Heart right ventricle (tissue), 16 donors: ENCODE measurements around the gene CBFA2T2. TPM values are rescaled to one million over a fixed set of nuclear protein-coding genes. Genes with fewer than 3 reads are reported as not detected.
A peak's percentile ranks its signal among the peaks of the same experiment; 100 is the strongest.

Experiments used
- ATAC-seq, 8 donors: fragments of 200-7000 bp; cut with Tn5 transposase; one replicate each; pipeline ENCODE4 v1.9.1; 2020; ENCODE audit warnings: mild to moderate bottlenecking in 8 of 8, moderate library complexity in 8 of 8, moderate number of reproducible peaks in 1 of 8
- DNase-seq, 2 donors: peaks; one replicate each; pipeline ENCODE4 v3.0.0-alpha.2; 2020
- H3K27ac ChIP-seq, 10 donors: fragments of 200-600 bp; sonication (generic) in 2 of 10; one replicate each; pipeline versions ENCODE4 v1.5.0 to v1.8.0; 2020 to 2022; ENCODE audit warnings: mild to moderate bottlenecking in 3 of 10
- H3K27me3 ChIP-seq, 7 donors: fragments of 200-600 bp; one replicate each; pipeline ENCODE4 v1.8.0; 2021 to 2022; ENCODE audit warnings: mild to moderate bottlenecking in 2 of 7
- H3K36me3 ChIP-seq, 9 donors: fragments of 200-600 bp; sonication (generic) in 1 of 9; one replicate each; pipeline versions ENCODE4 v1.5.0 to v1.8.0; 2020 to 2022; ENCODE audit warnings: mild to moderate bottlenecking in 2 of 9
- H3K4me1 ChIP-seq, 9 donors: fragments of 200-600 bp; sonication (generic) in 1 of 9; one replicate each; pipeline versions ENCODE4 v1.5.0 to v1.8.0; 2020 to 2022; ENCODE audit warnings: mild to moderate bottlenecking in 4 of 9
- H3K4me3 ChIP-seq, 10 donors: fragments of 200-600 bp; sonication (generic) in 2 of 10; one replicate each; pipeline versions ENCODE4 v1.5.0 to v1.8.0; 2020 to 2022; ENCODE audit warnings: mild to moderate bottlenecking in 7 of 10, moderate library complexity in 2 of 10
- H3K9me3 ChIP-seq, 11 donors: fragments of 200-600 bp in 10 of 11; sonication (generic) in 2 of 11; one replicate each; pipeline versions ENCODE4 v1.5.0 to v1.8.0; 2013 to 2022; ENCODE audit warnings: mild to moderate bottlenecking in 2 of 11, control low read depth in 1 of 11, moderate library complexity in 1 of 11
- CTCF ChIP-seq, 9 donors: fragments of 200-600 bp; sonication (generic) in 2 of 9; IDR thresholded peaks; one replicate each; pipeline versions ENCODE4 v1.5.0 to v1.8.0; 2021 to 2022; ENCODE audit warnings: antibody characterized with exemption in 9 of 9, mild to moderate bottlenecking in 5 of 9, moderate library complexity in 1 of 9
- WGBS, 2 donors: extraction: QIAGEN DNeasy Blood & Tissue Kit; methylation state at CpG; one replicate each; pipeline ENCODE4 v1.1.7; 2013; ENCODE audit warnings: inconsistent platforms in 1 of 2; 5-methylcytosine and 5-hydroxymethylcytosine counted together
- intact Hi-C, 10 donors: fragments of 100-400 bp; cut with DNase I; formaldehyde crosslinking; loops; one replicate each; pipeline versions ENCODE4 v1.11.1 to v1.14.2; 2022
- polyA plus RNA-seq, 2 donors: library from polyadenylated mRNA; stranded (reverse); fragments of 200-250 nt; gene quantifications; one replicate each; pipeline ENCODE4 v1.2.3, GENCODE V29; 2013
- total RNA-seq, 10 donors: library from RNA; stranded (reverse); fragmentation: NEBNext Ultra II Directional in 3 of 10; extraction: Animal tissue kit (Norgen Biotek cat#: 25700) in 3 of 10; gene quantifications; one replicate each; pipeline versions ENCODE4 v1.2.1 to v1.2.4, GENCODE V29; 2021 to 2023
- donor health status: Arrhythmogenic right ventricular cardiomyopathy.
- donor health status: ischemic (EF 13 %, LVEDD 7.1; RV severe dilation, severe dysfunction).
- donor health status: healthy with polysubstance abuse.
- donor health status: DM: no; HTN: yes; CAD: no.
- donor health status: DM: no; HTN: no; CAD: no.
- donor health status: ischemic (EF 25% LVEDD 6.9; RV normal size, moderate dysfunction).
- donor health status: ischemic (EF 25% LVEDD 5.7; RV mildly dilated, moderate dysfunction).
- donor health status: healthy.
- donor health status: DM: yes; HTN: yes; CAD: no.
- donor health status: Ischemic cardiomyopathy.
- donor health status: ischemic (EF 35%, LVEDD 5.7; RV mildly dilated, moderate dysfunction).
- donor health status: nonischemic (EF 11% LVEDD 7.7; RV severe dilation, severe dysfunction).
- donor health status: DM: yes; HTN: yes; CAD: no.
- donor health status: PGD.
- donor health status: ischemic (EF 29% LVEDD 5.4; RV normal size, mild dysfunction).
- donor health status: nonischemic (EF 23%, LVEDD 6.1; RV moderate dilation, normal function).

The CBFA2T2 gene
- total and polyA plus RNA-seq, 12 donors, result 3.5 to 13.3 (median 11.3) TPM

DNA sequence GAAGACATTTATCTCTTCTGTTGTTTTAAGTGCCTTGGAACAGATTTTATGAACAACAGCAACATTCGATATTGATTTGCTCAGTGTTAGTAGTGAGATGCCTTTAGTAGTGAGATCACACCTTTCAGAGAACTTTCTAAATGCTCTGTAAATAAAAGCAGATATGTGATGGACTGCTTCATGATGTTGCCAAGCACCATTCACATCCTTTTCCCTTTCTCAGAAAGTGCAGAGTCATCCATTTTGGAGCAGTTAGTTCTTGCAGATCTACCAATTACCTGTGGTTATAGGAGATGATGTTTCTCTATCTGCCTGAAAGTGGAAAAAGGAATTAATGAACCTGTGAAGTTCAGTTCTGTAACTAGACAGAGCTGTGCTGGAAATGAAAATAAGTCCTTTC, 27.0 kb downstream of the CBFA2T2 start:
- TF ChIP-seq CTCF (IDR thresholded peaks at IDR 0.05), result no peak
- no peak overlapping the region for H3K4me3 ChIP-seq
- intact Hi-C loops, result no loop called here
- peaks cover 0 to 27% (median 10%) of the 10 kb centered on the region in 9 donors for H3K4me1 ChIP-seq
- WGBS, 2 donors, result 50 to 64% methylated on average over 1 of the region's 1 CpG
- ATAC-seq (no peak), DNase-seq (no peak)
- H3K27me3 ChIP-seq, result no peaks in the 10 kb centered on the region
- H3K36me3 ChIP-seq, result no peaks in the 10 kb centered on the region
- H3K27ac ChIP-seq, result no peak overlapping the region
- H3K9me3 ChIP-seq, result no peaks in the 10 kb centered on the region

- WGBS, 2 donors, result 82 to 84% methylated on average over 5 of the region's 5 CpGs
- TF ChIP-seq CTCF (IDR thresholded peaks at IDR 0.05), result no peak
- H3K4me1 ChIP-seq, result peaks cover 0 to 31% (median 10%) of the 10 kb centered on the region in 9 donors
- ATAC-seq, result no peak
- peak overlapping the region in 1 of 10 donors; percentile 7 for H3K27ac ChIP-seq
- no peaks in the 10 kb centered on the region for H3K36me3 ChIP-seq
- DNase-seq, result no peak
- intact Hi-C loops, result no loop called here
- no peak overlapping the region for H3K4me3 ChIP-seq
- no peaks in the 10 kb centered on the region for H3K9me3 ChIP-seq
- no peaks in the 10 kb centered on the region for H3K27me3 ChIP-seq
Observed at GRCh38 chr20:33518071-33518470, 28.2 kb downstream of the CBFA2T2 start.

DNA sequence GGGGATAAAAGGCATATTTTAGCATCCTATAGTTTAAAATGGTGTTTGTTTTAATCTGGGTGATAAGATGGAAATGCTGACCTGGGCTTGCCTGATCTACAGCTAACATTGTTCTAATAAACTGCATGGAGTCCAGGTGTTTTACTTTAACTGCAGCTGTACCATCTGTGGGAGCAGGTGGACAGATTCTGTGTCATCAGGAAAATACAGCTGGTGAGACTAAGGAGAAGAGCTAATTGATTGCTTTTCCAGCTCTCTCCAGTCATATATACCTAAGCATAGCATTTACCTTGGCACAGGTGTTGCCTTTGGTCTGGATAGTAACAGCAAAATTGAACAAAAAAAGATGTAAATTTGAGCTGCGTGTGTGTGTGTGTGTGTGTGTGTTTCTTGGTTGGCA, 31.6 kb downstream of the CBFA2T2 start:
- Histone ChIP-seq H3K9me3 (no peaks in the 10 kb centered on the region), H3K4me1 (peaks cover 0 to 31% (median 10%) of the 10 kb centered on the region in 9 donors), H3K27ac (no peak overlapping the region), H3K36me3 (peaks cover 0 to 18% (median 0%) of the 10 kb centered on the region in 9 donors), H3K27me3 (no peaks in the 10 kb centered on the region), H3K4me3 (no peak overlapping the region)
- no peak for TF ChIP-seq CTCF (IDR thresholded peaks at IDR 0.05)
- DNase-seq (no peak), ATAC-seq (no peak)
- intact Hi-C loops, result no loop called here
- WGBS, 2 donors, result 61 to 82% methylated on average over 1 of the region's 1 CpG

DNA sequence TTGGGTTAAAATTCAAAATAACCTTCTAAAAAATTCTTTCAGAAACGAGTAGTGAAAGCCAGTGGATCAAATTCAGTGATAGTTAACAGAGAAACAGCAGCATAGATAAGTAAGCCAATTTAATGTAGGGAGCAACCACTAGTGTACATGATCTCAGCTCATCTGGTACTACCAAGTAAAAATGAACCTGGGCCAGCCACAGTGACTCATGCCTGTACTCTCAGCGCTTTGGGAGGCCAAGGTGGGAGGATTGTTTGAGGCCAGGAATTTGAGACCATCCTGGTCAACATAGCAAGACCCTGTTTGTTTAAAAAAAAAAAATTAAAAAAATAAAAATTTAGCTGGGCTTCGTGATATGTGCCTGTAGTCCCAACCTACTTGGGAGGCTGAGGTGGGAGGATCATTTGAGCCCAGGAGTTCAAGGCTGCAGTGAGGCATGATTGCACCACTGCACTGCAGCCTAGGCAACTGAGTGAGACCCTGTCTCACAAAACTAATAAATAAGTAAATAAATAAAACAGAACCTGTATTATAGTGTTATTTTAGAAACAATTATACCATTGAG, 32.4 kb downstream of the CBFA2T2 start:
- intact Hi-C loops, result no loop called here
- peaks cover 0 to 22% (median 3%) of the 10 kb centered on the region in 9 donors for H3K4me1 ChIP-seq
- H3K36me3 ChIP-seq, result peaks cover 0 to 18% (median 0%) of the 10 kb centered on the region in 9 donors
- no peak overlapping the region for H3K4me3 ChIP-seq
- H3K27me3 ChIP-seq, result no peaks in the 10 kb centered on the region
- TF ChIP-seq CTCF (IDR thresholded peaks at IDR 0.05), result no peak
- H3K27ac ChIP-seq, result no peak overlapping the region
- no peaks in the 10 kb centered on the region for H3K9me3 ChIP-seq
- no peak for DNase-seq
- no peak for ATAC-seq
- 73 to 75% methylated on average over 3 of the region's 3 CpGs for WGBS, 2 donors
